Activated CD8-positive, alpha-beta T cell treated with anti-CD3 and anti-CD28 coated beads for 36 hours (primary cell): ENCODE data around the gene CUL9. TPM values are rescaled to one million over a fixed set of nuclear protein-coding genes. Genes with fewer than 3 reads are reported as not detected.
A peak's percentile ranks its signal among the peaks of the same experiment; 100 is the strongest.

Source experiments
- ATAC-seq: fragments of 200-7000 bp; cut with Tn5 transposase; one replicate; pipeline ENCODE4 v1.10.0; 2021; ENCODE audit warnings: mild to moderate bottlenecking, moderate library complexity
- CTCF ChIA-PET: fragments of 350-600 bp; sonication (Branson Sonifier 250); formaldehyde crosslinking; loops from one replicate; lab custom pipeline; 2021; ENCODE audit warnings: antibody characterized with exemption; lab: Charles Lee
- POLR2A ChIA-PET: fragments of 350-600 bp; sonication (Branson Sonifier 250); formaldehyde crosslinking; loops from one replicate; lab custom pipeline; 2021; ENCODE audit warnings: antibody characterized with exemption; lab: Charles Lee
- DNase-seq: peaks from one replicate; pipeline ENCODE4 v3.0.0-alpha.2; 2020
- H3K27ac Mint-ChIP-seq: one replicate; pipeline ENCODE4 v1.8.0; 2021; ENCODE audit warnings: mild to moderate bottlenecking, mixed read lengths
- H3K27me3 Mint-ChIP-seq: one replicate; pipeline ENCODE4 v1.8.0; 2021; ENCODE audit warnings: mixed read lengths
- H3K36me3 Mint-ChIP-seq: one replicate; pipeline ENCODE4 v1.8.0; 2021; ENCODE audit warnings: low read depth, mixed read lengths
- H3K4me1 Mint-ChIP-seq: one replicate; pipeline ENCODE4 v1.8.0; 2021; ENCODE audit warnings: low read depth, mixed read lengths
- H3K4me3 Mint-ChIP-seq: one replicate; pipeline ENCODE4 v1.8.0; 2021; ENCODE audit warnings: mild to moderate bottlenecking, moderate library complexity, mixed read lengths
- H3K9me3 Mint-ChIP-seq: one replicate; pipeline ENCODE4 v1.8.0; 2021; ENCODE audit warnings: mixed read lengths
- intact Hi-C: fragments of 100-400 bp; cut with micrococcal nuclease; formaldehyde crosslinking; loops from one replicate; pipeline ENCODE4 v1.10.0; 2022
- total RNA-seq, 2 experiments: library from RNA; stranded (reverse); gene quantifications; one replicate each; pipeline ENCODE4 v1.2.3, GENCODE V29; 2021
- TF ChIP-seq, protein P1 (sequence below): fragments of 200-600 bp; IDR thresholded peaks from one replicate; pipeline ENCODE4 v1.8.0; 2022; ENCODE audit warnings: antibody characterized with exemption, mild to moderate bottlenecking

CUL9 gene
- total RNA-seq, 2 experiments from 2014 or later: 38.8 to 43.1 TPM

DNA sequence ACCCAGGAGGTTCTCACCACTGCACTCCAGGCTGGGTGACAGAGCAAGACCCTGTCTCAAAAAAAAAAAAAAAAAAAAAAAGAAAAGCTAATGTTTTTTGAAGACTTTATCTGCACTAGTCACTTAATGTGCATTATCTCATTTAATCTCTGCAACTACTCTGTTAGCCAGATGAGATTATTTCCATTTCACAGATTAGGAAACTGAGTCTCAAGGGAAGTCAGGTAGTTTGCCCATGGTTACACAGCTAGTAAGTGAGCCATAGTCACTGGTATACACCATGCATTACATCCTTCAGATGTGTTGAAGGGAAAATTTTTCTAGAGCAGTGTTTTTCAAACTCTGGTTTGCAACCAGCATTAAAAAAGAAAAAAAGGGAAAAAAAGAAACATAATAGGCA is 18.1 kb upstream of the CUL9 start:
- ChIA-PET POLR2A (interaction anchor here (0.9 to 1.1 kb wide), 2 partner anchors 11 to 14 kb away, joined by 3 read pairs; no protein-coding TSS in a partner anchor), CTCF (no interaction called here)
- intact Hi-C loops: no loop called here
- TF ChIP-seq, protein P1, sequence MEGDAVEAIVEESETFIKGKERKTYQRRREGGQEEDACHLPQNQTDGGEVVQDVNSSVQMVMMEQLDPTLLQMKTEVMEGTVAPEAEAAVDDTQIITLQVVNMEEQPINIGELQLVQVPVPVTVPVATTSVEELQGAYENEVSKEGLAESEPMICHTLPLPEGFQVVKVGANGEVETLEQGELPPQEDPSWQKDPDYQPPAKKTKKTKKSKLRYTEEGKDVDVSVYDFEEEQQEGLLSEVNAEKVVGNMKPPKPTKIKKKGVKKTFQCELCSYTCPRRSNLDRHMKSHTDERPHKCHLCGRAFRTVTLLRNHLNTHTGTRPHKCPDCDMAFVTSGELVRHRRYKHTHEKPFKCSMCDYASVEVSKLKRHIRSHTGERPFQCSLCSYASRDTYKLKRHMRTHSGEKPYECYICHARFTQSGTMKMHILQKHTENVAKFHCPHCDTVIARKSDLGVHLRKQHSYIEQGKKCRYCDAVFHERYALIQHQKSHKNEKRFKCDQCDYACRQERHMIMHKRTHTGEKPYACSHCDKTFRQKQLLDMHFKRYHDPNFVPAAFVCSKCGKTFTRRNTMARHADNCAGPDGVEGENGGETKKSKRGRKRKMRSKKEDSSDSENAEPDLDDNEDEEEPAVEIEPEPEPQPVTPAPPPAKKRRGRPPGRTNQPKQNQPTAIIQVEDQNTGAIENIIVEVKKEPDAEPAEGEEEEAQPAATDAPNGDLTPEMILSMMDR: no peak
- Mint-ChIP-seq H3K27me3 (no peaks in the 10 kb centered on the region), H3K27ac (no peak overlapping the region), H3K4me3 (no peak overlapping the region), H3K36me3 (no peaks in the 10 kb centered on the region), H3K4me1 (no peaks in the 10 kb centered on the region), H3K9me3 (no peaks in the 10 kb centered on the region)
- no peak for ATAC-seq
- no peak for DNase-seq

DNA sequence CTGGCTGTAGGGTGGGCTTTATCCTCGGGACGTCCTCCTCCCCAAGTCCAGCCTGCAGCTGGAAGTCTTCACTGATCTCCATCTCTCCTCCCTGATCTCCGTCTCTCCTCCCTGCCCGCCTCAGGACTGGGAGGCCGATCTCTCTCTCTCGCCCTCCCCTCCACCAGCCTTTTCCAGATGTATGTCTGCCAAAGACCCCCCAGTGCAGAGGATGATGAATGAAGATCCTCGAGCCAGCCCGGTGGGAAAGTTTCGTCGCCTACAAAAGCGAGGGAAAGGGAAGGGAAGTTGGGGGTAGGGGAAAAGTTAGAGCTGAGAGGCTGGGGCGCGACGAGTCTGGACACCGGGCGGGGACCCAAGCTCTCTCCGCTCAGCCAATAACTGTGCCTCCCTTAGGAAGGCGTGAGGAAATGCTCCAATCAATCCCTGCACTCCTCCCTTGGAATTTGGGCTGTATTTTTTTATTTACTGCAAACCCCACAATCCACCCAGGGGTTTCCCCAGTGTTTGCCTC is 11.5 kb upstream of the CUL9 start:
- peak overlapping the region; percentile 92 for H3K27ac Mint-ChIP-seq
- peaks cover 17% of the 10 kb centered on the region for H3K36me3 Mint-ChIP-seq
- intact Hi-C loops: loop anchor here (5.0 kb wide), 1 partner anchor 57 kb away; the partner anchor contains the start of gene DNPH1
- peak overlapping the region; percentile 93 for H3K4me3 Mint-ChIP-seq
- H3K27me3 Mint-ChIP-seq: no peaks in the 10 kb centered on the region
- H3K9me3 Mint-ChIP-seq: no peaks in the 10 kb centered on the region
- DNase-seq: no peak
- ChIA-PET CTCF (interaction anchor here (0.7 to 1.8 kb wide), 2 partner anchors 27 to 111 kb away, joined by 3 to 4 read pairs; partner anchors contain the start of genes KLC4 and MRPL2), POLR2A (interaction anchor here (0.6 kb wide), 1 partner anchor 156 kb away, joined by 3 read pairs; no protein-coding TSS in a partner anchor)
- H3K4me1 Mint-ChIP-seq: peaks cover 30% of the 10 kb centered on the region
- TF ChIP-seq, protein P1: no peak
- no peak for ATAC-seq

DNA sequence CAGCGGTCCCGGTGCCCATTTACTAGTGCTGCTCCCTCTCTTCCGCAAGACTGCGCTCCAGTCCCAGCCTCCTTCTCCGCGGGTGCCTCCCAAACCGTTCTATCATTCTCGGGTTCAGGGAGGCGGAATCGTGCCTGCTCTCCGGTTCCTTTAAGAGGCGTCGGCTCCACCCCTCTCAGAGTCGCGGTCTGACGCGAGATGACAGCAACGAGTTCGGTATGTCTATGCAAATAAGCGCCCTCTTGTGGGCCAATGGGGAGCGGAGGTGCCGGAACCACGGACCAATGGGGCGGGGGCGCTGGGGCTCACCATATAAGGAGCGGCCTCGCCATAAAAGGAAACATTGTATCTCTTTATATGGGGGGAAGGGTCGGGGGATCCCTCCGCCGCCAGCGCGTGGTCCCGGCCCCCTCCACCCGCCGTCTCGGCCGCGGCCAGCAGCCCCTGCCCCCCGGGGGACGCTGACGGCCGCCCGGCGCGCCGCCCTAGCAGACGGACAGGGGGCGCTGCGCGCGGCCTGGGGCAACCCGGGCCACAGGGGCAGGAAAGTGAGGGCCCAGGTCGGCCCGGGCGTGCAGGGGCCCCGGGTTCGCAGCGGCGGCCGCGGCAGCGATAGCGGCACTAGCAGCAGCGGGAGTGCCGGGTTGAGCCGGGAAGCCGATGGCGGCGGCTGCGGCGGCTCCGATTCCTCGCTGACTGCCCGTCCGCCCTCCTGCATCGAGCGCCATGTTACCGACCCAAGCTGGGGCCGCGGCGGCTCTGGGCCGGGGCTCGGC is 10.9 kb upstream of the CUL9 start, which contains the start of gene SRF:
SRF (plus strand) TSS at position 339 of the 776 bp plus-strand sequence; CDS start at position 727, 388 bp downstream.
- peak within 1 kb of the TSS; percentile 93 for H3K4me3 Mint-ChIP-seq
- ChIA-PET POLR2A (interaction anchor here (1.1 to 1.9 kb wide), 3 partner anchors 59 to 198 kb away, joined by 4 to 6 read pairs (median 5); partner anchors contain the start of genes DNPH1, PPP2R5D and ZNF318), CTCF (interaction anchor here (0.7 to 1.8 kb wide), 5 partner anchors 10 to 187 kb away, joined by 3 to 5 read pairs (median 4); partner anchors contain the start of genes KLC4, MRPL2 and PPP2R5D)
- H3K9me3 Mint-ChIP-seq: no peaks in the 10 kb centered on the region
- H3K27ac Mint-ChIP-seq: peak within 1 kb of the TSS; percentile 92
- peaks cover 36% of the 10 kb centered on the region for H3K4me1 Mint-ChIP-seq
- TF ChIP-seq, protein P1: peak; percentile 76
- ATAC-seq: peak; percentile 77
- peaks cover 23% of the 10 kb centered on the region for H3K36me3 Mint-ChIP-seq
- DNase-seq: peak; percentile 100
- intact Hi-C loops: loop anchor here (5.0 kb wide), 1 partner anchor 56 kb away; the partner anchor contains the start of gene DNPH1
- no peaks in the 10 kb centered on the region for H3K27me3 Mint-ChIP-seq

DNA sequence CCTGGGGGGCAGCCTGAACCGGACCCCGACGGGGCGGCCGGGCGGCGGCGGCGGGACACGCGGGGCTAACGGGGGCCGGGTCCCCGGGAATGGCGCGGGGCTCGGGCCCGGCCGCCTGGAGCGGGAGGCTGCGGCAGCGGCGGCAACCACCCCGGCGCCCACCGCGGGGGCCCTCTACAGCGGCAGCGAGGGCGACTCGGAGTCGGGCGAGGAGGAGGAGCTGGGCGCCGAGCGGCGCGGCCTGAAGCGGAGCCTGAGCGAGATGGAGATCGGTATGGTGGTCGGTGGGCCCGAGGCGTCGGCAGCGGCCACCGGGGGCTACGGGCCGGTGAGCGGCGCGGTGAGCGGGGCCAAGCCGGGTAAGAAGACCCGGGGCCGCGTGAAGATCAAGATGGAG is 10.3 kb upstream of the CUL9 start:
- POLR2A ChIA-PET: interaction anchor here (0.6 to 1.9 kb wide), 7 partner anchors 9 to 308 kb away, joined by 3 to 8 read pairs (median 5); partner anchors contain the start of genes CUL9, DNPH1, PPP2R5D and ZNF318
- Mint-ChIP-seq H3K27ac (peak overlapping the region; percentile 90), H3K9me3 (no peaks in the 10 kb centered on the region), H3K4me1 (peaks cover 38% of the 10 kb centered on the region), H3K4me3 (peak overlapping the region; percentile 93), H3K27me3 (no peaks in the 10 kb centered on the region), H3K36me3 (peaks cover 26% of the 10 kb centered on the region)
- TF ChIP-seq, protein P1: no peak
- CTCF ChIA-PET: interaction anchor here (0.6 to 1.7 kb wide), 5 partner anchors 9 to 480 kb away, joined by 3 to 5 read pairs (median 4); partner anchors contain the start of gene PPP2R5D
- intact Hi-C loops: loop anchor here (5.0 kb wide), 1 partner anchor 56 kb away; the partner anchor contains the start of gene DNPH1
- ATAC-seq (no peak), DNase-seq (peak; percentile 35)
